Caco-2 (cell line): Measurements from ENCODE around the gene TARDBP. TPM values are rescaled to one million over a fixed set of nuclear protein-coding genes. Genes with fewer than 3 reads are reported as not detected.

Source experiments
- BruUV-seq: library from RNA; stranded (reverse); fragments of 400-500 nt; replicated peaks from 2 replicates; lab custom pipeline; 2021; lab: Mats Ljungman, UMichigan
- CTCF ChIA-PET: fragments of 300-600 bp; sonication (Branson Sonifier 250); formaldehyde crosslinking; loops from one replicate; lab custom pipeline; 2022; ENCODE audit warnings: antibody characterized with exemption; lab: Charles Lee
- POLR2A ChIA-PET: fragments of 300-600 bp; sonication (Branson Sonifier 250); formaldehyde crosslinking; loops from one replicate; lab custom pipeline; 2022; ENCODE audit warnings: antibody characterized with exemption; lab: Charles Lee
- DNase-seq, 2 experiments: peaks; one replicate each; pipeline versions ENCODE4 v3.0.0 to v3.0.0-alpha.2; 2020 to 2022
- H3K27me3 ChIP-seq: replicated peaks from 2 replicates; pipeline ENCODE4 v1.6.0; 2011; ENCODE audit warnings: low read length; ENCODE audit not compliant: control insufficient read depth, insufficient read depth
- H3K36me3 ChIP-seq: 2 replicates; pipeline ENCODE4 v1.5.1; 2011; ENCODE audit warnings: low read length; ENCODE audit not compliant: control insufficient read depth, insufficient read depth
- H3K4me1 ChIP-seq: fragments of 250-450 bp; sonication (Bioruptor Pico); 2 replicates; pipeline ENCODE4 v1.5.1; 2020; ENCODE audit warnings: mild to moderate bottlenecking
- H3K4me3 ChIP-seq: 2 replicates; pipeline ENCODE4 v1.5.1; 2011; ENCODE audit warnings: low read depth, mild to moderate bottlenecking, control low read depth, low read length
- H3K9me3 ChIP-seq: fragments of 250-450 bp; sonication (Bioruptor Pico); 2 replicates; pipeline ENCODE4 v1.5.1; 2020; ENCODE audit warnings: mild to moderate bottlenecking, moderate library complexity
- H3K27ac Mint-ChIP-seq: one replicate; pipeline ENCODE4 v1.8.0; 2022; ENCODE audit warnings: mixed read lengths; ENCODE audit not compliant: unreplicated experiment
- H3K27me3 Mint-ChIP-seq: one replicate; pipeline ENCODE4 v1.8.0; 2022; ENCODE audit warnings: mixed read lengths; ENCODE audit not compliant: insufficient read depth, unreplicated experiment
- H3K36me3 Mint-ChIP-seq: one replicate; pipeline ENCODE4 v1.8.0; 2022; ENCODE audit warnings: mild to moderate bottlenecking, mixed read lengths; ENCODE audit not compliant: insufficient read depth, unreplicated experiment
- H3K4me1 Mint-ChIP-seq: one replicate; pipeline ENCODE4 v1.8.0; 2022; ENCODE audit warnings: low read depth, mixed read lengths; ENCODE audit not compliant: unreplicated experiment
- H3K4me3 Mint-ChIP-seq: one replicate; pipeline ENCODE4 v1.8.0; 2022; ENCODE audit warnings: mild to moderate bottlenecking, moderate library complexity, mixed read lengths; ENCODE audit not compliant: unreplicated experiment
- H3K9me3 Mint-ChIP-seq: one replicate; pipeline ENCODE4 v1.8.0; 2022; ENCODE audit warnings: mixed read lengths; ENCODE audit not compliant: unreplicated experiment
- intact Hi-C: fragments of 100-400 bp; cut with micrococcal nuclease; formaldehyde crosslinking; loops from one replicate; pipeline ENCODE4 v1.10.0; 2022; ENCODE audit not compliant: unreplicated experiment
- total RNA-seq: library from RNA; stranded (reverse); gene quantifications from 2 replicates; pipeline ENCODE4 v1.2.3, GENCODE V29; 2022
- TF ChIP-seq, protein P1 (sequence below), 2 experiments: fragments of 200-600 bp in 1 of 2; IDR thresholded peaks; 1 replicate in 1 of 2; 2 replicates in 1 of 2; pipeline versions ENCODE4 v1.5.1 to v1.8.0; 2011 to 2022; ENCODE audit warnings: antibody characterized with exemption in 1 of 2, control low read depth in 1 of 2, inconsistent platforms in 1 of 2, low read depth in 1 of 2, low read length in 1 of 2, mild to moderate bottlenecking in 1 of 2, moderate library complexity in 1 of 2; ENCODE audit not compliant: insufficient read depth in 1 of 2, severe bottlenecking in 1 of 2, unreplicated experiment in 1 of 2

TARDBP gene
- total RNA-seq, 1 experiment from 2014 or later = 181 TPM

DNA sequence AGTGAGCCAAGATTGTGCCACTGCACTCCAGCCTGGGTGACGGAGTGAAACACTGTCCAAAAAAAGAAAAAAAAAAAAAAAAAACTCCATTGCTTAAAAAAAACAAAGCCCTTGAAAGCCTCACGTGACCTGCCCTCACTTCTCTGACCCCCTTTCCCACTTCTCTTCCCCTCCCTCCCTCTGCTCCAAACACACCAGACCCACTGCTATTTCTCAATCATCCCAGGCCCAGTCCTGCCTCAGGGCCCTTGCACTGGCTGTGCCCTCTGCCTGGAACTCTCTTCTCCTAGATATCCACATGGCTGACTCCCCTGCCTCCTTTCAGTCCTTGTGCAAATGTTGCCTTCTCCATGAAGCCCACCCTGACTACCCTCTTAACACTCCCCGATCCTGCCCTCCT, 45.4 kb upstream of the TARDBP start:
- no peaks in the 10 kb centered on the region for H3K27me3 Mint-ChIP-seq
- POLR2A ChIA-PET = no interaction called here
- no peak for DNase-seq
- CTCF ChIA-PET = interaction anchor here (0.7 kb wide), 1 partner anchor 32 kb away, joined by 5 read pairs; no protein-coding TSS in a partner anchor
- no peaks in the 10 kb centered on the region for H3K36me3 ChIP-seq
- H3K4me3 Mint-ChIP-seq = no peak overlapping the region
- H3K27ac Mint-ChIP-seq = no peak overlapping the region
- H3K4me3 ChIP-seq = no peak overlapping the region
- H3K4me1 Mint-ChIP-seq = no peaks in the 10 kb centered on the region
- no peaks in the 10 kb centered on the region for H3K27me3 ChIP-seq
- H3K9me3 ChIP-seq = no peaks in the 10 kb centered on the region
- H3K9me3 Mint-ChIP-seq = no peaks in the 10 kb centered on the region
- intact Hi-C loops = no loop called here
- no TSS peak for BruUV-seq
- H3K4me1 ChIP-seq = no peaks in the 10 kb centered on the region
- H3K36me3 Mint-ChIP-seq = peaks cover 1% of the 10 kb centered on the region
- TF ChIP-seq, protein P1, sequence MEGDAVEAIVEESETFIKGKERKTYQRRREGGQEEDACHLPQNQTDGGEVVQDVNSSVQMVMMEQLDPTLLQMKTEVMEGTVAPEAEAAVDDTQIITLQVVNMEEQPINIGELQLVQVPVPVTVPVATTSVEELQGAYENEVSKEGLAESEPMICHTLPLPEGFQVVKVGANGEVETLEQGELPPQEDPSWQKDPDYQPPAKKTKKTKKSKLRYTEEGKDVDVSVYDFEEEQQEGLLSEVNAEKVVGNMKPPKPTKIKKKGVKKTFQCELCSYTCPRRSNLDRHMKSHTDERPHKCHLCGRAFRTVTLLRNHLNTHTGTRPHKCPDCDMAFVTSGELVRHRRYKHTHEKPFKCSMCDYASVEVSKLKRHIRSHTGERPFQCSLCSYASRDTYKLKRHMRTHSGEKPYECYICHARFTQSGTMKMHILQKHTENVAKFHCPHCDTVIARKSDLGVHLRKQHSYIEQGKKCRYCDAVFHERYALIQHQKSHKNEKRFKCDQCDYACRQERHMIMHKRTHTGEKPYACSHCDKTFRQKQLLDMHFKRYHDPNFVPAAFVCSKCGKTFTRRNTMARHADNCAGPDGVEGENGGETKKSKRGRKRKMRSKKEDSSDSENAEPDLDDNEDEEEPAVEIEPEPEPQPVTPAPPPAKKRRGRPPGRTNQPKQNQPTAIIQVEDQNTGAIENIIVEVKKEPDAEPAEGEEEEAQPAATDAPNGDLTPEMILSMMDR (IDR thresholded peaks at IDR 0.05; ENCODE audit: insufficient read depth in 1 of 2, low read depth in 1 of 2, low read length in 1 of 2, severe bottlenecking in 1 of 2, unreplicated experiment in 1 of 2) = no peak

DNA sequence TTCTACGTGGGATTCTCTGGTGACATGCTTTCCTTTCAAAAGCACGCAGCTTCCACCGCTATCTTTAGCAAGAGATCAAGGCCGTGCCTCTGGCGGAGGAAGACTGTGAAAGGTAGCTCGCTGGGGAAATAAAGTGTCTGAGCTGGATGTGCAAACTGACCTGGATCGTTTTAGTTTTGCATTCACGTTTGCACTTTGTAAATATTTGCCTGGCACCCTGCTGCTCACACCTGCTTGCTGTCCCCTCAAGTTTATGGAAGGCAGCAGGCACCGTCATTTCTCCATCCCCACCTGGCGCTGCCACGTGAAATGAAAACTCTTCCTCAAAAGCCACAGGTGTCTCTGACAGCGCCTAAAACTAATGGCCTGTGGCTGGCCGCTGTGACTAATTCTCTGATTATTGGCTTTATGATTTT, 44.0 kb upstream of the TARDBP start:
- ChIA-PET POLR2A (no interaction called here), CTCF (no interaction called here)
- DNase-seq = no peak
- no peak overlapping the region for H3K27ac Mint-ChIP-seq
- Histone ChIP-seq H3K9me3 (no peaks in the 10 kb centered on the region), H3K27me3 (no peaks in the 10 kb centered on the region), H3K4me3 (no peak overlapping the region), H3K4me1 (no peaks in the 10 kb centered on the region), H3K36me3 (no peaks in the 10 kb centered on the region)
- intact Hi-C loops = no loop called here
- H3K9me3 Mint-ChIP-seq = no peaks in the 10 kb centered on the region
- H3K36me3 Mint-ChIP-seq = no peaks in the 10 kb centered on the region
- peak overlapping the region; percentile 35 for H3K4me3 Mint-ChIP-seq
- TF ChIP-seq, protein P1 (IDR thresholded peaks at IDR 0.05; ENCODE audit: insufficient read depth in 1 of 2, low read depth in 1 of 2, low read length in 1 of 2, severe bottlenecking in 1 of 2, unreplicated experiment in 1 of 2) = no peak
- H3K27me3 Mint-ChIP-seq = no peaks in the 10 kb centered on the region
- H3K4me1 Mint-ChIP-seq = no peaks in the 10 kb centered on the region
- BruUV-seq = no TSS peak

DNA sequence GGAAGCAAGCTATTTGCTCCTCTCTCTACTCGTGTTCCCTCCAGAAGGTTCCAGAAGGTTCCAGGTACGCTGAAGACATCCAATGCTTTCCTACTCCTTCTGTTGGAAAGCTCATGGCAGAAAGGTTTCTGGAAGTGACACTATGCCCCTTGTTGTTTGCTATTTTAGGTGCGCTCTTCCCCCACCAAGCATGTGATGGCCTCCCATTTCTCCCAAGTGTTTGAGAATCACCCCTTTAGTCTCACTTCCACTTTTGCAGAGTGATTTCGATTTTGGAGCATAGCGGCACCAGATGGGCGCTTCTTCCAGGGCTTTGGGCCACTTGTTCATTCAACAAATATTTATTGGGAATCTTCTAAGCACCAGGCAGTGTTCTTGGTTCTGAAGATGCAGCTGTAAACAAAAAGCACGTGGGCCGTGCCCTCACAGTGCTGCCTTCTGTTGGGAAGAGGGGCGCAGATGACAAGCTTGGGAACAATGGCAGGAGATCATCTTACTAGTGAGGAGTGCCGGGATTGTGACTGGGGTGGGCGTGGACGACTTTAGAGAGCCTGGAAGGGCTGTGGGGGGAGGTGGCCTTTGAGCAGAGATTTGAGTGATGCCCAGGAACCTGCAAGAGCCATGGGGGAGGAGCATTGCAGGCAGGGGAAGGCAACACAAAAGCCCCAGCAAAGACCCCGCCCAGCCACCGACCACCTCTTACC, 43.0 kb upstream of the TARDBP start:
- Mint-ChIP-seq H3K4me3 (no peak overlapping the region), H3K27me3 (no peaks in the 10 kb centered on the region), H3K27ac (no peak overlapping the region), H3K4me1 (no peaks in the 10 kb centered on the region), H3K36me3 (no peaks in the 10 kb centered on the region), H3K9me3 (no peaks in the 10 kb centered on the region)
- intact Hi-C loops = no loop called here
- ChIA-PET POLR2A (no interaction called here), CTCF (no interaction called here)
- H3K4me1 ChIP-seq = no peaks in the 10 kb centered on the region
- TF ChIP-seq, protein P1 (IDR thresholded peaks at IDR 0.05; ENCODE audit: insufficient read depth in 1 of 2, low read depth in 1 of 2, low read length in 1 of 2, severe bottlenecking in 1 of 2, unreplicated experiment in 1 of 2) = no peak
- no peaks in the 10 kb centered on the region for H3K9me3 ChIP-seq
- H3K4me3 ChIP-seq = no peak overlapping the region
- H3K36me3 ChIP-seq = no peaks in the 10 kb centered on the region
- DNase-seq = no peak
- no TSS peak for BruUV-seq
- H3K27me3 ChIP-seq = no peaks in the 10 kb centered on the region
